GM13977 (cell line): ENCODE results near the gene DUSP28.

Experiments used
- DNase-seq: peaks from one replicate; pipeline ENCODE4 v3.0.0; 2012; ENCODE audit warnings: low spot score
- in situ Hi-C: fragments of 300-500 bp; cut with MboI; formaldehyde crosslinking; loops from one replicate; pipeline ENCODE4 v1.12.0; 2022; ENCODE audit warnings: low sequenced_read_pairs, low pct_unique_long_range_greater_than_20kb, mixed read lengths, inconsistent platforms; ENCODE audit not compliant: unreplicated experiment
- TF ChIP-seq, protein P1 (sequence below): IDR thresholded peaks from 2 replicates; pipeline ENCODE4 v1.5.1; 2012; ENCODE audit warnings: mild to moderate bottlenecking, control low read depth; ENCODE audit not compliant: insufficient read depth; ENCODE audit errors: extremely low read depth, missing control alignments

Gene DUSP28

DNA sequence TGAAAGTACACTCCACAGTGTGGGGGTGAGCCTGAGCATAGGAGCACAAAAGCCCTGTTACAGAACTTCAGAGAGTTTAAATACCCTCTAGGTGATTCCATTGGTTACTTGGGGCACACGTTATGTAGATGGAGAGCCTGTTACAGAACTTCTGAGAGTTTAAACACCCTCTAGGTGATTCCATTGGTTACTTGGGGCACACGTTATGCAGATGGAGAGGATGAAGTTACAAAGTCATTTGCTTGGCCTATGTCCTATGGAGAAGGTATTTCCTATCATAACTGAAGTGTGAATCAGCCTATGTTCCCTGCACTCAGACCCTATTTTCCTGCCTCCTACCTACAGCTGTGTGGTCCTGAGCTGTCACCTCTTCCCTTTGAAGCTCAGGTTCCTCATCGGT is 22.6 kb downstream of the DUSP28 start:
- in situ Hi-C loops: no loop called here
- TF ChIP-seq, protein P1, sequence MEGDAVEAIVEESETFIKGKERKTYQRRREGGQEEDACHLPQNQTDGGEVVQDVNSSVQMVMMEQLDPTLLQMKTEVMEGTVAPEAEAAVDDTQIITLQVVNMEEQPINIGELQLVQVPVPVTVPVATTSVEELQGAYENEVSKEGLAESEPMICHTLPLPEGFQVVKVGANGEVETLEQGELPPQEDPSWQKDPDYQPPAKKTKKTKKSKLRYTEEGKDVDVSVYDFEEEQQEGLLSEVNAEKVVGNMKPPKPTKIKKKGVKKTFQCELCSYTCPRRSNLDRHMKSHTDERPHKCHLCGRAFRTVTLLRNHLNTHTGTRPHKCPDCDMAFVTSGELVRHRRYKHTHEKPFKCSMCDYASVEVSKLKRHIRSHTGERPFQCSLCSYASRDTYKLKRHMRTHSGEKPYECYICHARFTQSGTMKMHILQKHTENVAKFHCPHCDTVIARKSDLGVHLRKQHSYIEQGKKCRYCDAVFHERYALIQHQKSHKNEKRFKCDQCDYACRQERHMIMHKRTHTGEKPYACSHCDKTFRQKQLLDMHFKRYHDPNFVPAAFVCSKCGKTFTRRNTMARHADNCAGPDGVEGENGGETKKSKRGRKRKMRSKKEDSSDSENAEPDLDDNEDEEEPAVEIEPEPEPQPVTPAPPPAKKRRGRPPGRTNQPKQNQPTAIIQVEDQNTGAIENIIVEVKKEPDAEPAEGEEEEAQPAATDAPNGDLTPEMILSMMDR: no peak
- no peak for DNase-seq

DNA sequence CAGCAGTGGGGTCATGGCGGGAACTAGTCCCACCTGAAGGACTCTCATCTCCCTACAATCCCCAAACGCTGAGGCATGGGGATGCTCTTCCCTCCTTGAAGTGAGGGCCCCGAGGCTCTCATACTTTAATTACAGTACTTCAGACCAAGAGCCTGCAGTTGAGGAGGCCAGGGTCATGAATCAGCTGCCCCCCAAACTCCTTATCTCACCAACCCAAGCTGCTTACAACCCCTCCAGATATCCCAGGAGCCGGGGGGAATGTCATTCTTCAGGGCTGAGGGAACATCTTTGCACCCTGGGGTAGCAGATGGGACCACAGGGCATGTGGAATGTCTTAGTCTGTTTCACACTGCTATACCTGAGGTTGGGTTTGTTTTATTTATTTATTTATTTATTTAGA is 23.6 kb downstream of the DUSP28 start:
- in situ Hi-C loops: no loop called here
- TF ChIP-seq, protein P1: no peak

DNA sequence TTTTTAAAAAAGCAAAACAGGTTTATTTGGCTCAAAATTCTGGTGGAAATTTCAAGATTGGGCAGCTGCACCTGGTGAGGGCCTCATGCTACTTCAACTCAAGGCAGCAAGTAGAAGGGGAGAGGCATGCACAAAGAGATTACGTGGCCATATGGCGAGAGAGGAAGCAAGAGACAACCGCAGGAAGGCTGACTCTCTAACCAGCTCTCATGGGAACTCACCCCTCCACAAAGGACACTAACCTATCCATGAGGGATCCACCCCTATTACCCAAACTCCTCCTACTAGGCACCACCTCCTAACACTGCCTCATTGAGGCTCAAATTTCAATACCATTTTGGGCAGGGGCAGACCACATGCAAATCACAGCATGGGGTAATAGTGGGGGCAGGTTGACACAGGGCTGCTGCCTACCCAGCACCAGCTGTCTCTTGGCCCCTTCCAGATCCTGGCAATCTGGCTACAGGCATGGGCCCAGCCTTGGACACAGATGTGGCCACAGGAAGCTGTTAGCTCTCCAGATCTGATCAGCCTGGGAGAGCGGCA is 24.4 kb downstream of the DUSP28 start:
- in situ Hi-C loops: no loop called here
- TF ChIP-seq, protein P1: no peak
- peak; percentile 84 for DNase-seq

More for the DNA sequence above, 23.6 kb downstream of the DUSP28 start:
- no peak for DNase-seq

DNA sequence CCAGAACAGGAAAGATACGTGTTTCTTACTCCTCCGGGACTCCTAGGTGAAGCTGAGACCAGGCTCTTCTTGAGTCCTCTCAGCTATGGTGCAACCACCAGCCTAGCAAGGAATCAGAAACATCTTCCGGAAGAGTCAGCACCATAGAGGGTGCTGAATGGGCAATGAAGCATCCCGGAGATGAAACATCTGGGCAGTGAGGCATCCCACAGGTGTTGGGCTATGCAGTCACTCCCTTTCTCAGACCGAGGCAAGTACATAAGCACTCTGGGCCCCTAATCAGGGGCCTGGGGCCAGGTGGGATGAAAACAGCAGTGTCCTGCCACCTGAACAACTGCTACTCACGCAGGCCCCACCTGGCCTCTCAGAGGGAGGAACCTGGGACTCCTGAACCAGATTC is 24.9 kb downstream of the DUSP28 start:
- peak; percentile 56 for DNase-seq
- TF ChIP-seq, protein P1: no peak
- in situ Hi-C loops: no loop called here

DNA sequence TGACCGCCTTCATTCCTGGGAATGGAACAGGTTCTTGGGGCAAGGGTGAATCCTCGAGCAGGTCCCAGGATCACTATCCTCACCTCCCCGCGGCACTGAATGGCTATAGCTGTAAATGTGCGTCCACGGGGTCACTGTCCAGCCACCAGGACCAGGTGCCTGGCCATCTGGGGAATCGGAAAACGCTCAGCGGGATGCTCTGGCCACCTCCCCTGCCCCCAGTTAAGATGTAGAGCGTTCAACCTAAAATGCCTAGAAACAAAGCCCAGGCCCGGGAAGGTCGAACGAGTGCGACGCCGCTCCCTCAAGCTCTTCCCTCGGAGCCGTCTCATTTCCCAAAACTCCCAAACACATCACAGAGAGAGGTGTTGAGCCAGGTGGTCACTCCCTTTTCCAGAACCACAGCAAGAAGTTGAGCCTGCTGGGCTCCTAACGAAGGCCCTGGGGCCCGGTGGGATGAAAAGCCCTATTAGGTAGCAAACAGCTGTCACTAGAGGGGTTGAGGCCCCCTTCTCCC is 25.6 kb downstream of the DUSP28 start:
- TF ChIP-seq, protein P1: no peak
- in situ Hi-C loops: no loop called here
- no peak for DNase-seq

DNA sequence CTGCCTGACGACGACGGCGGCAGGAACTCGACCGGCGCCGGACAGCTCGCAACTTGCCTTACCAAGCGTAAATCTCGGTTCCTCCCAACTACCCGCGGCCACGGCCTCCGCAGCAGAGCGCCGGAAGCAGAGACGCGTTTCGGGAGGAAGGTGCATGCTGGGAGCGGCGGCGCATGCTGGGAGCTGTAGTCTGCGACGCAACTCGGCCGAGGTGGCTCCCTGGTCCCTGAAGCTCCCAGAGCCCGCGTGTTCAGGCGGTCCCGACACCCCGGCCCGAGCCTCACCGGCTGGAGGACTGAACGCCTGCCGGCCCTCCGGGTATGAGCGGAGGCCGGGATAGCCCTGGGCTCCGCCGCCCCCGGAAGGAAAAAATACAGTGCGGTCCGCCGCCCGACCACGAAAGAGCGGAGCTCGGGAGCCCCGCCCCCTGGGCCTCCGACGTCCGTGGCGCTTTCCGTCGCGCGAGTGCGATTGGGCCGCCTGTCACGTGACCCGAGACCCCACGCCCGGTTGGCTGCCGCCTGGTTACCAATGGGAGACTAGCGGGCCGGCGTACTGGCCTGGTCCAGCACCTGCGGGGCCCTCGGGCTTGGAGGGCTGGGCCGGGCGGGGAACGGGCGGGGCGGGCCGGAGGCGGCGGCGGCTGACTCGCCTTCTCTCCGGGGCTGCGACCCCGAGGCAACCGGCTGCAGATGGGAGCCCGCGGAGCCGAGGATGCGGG is 26.2 kb downstream of the DUSP28 start, which contains the start of gene CAPN10:
CAPN10 (plus strand) TSS at position 537 of the 721 bp plus-strand sequence; CDS start at position 715, 178 bp downstream.
- DNase-seq: peak; percentile 97
- in situ Hi-C loops: no loop called here
- TF ChIP-seq, protein P1: no peak
